ENCODE data around the gene TENT5A.

DNA sequence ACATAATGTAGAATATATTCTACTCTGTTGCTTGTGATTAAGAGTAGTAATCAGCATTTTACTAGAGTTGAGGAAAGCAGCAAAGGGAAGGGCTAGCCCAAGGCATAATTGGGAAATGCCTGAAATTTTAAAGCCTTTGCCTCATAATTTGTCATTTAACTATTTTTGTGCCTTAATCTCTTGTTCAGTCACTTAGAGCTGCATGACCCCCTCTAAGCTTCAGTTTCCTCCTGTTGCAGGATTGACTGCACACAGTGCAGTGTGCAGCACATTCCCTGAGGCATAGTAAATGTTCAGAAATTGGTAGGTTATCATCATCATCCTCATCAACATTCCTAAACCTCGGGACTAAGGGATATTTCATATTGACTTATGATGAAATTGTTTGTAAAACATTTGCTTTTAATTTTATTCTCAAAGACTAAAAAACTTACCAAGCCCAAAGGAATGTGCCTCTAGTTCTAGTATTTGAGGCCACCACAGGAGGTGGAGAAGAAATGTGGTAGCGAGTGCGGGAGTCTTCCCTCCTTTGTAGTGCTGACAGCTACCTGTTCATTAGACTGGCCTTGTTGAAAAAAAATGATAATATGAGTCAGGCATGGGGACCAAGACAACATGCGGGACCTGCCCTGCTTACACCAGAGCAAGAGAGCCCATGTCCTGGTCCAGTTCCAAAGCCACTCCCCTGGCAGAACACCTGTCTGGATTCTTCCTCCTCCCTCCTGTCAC, 14.8 kb upstream of the TENT5A start:
- TF ChIP-seq GATA3 (IDR thresholded peaks at IDR 0.05; ENCODE audit: low read depth, low read length) (no peak), GATA2 (IDR thresholded peaks at IDR 0.05; ENCODE audit: low read depth, low read length) (no peak)
